Brain microvascular endothelial cell (primary cell): ENCODE data around the gene RBM19.

Experiments
- DNase-seq: peaks from one replicate; pipeline ENCODE4 v3.0.0-alpha.2; 2020
- H3K27ac ChIP-seq: fragments of 250-450 bp; sonication (Bioruptor Pico); 2 replicates; pipeline ENCODE4 v1.5.1; 2020; ENCODE audit warnings: mild to moderate bottlenecking, moderate library complexity
- H3K27me3 ChIP-seq: fragments of 250-450 bp; sonication (Bioruptor Pico); replicated peaks from 2 replicates; pipeline ENCODE4 v1.5.1; 2020; ENCODE audit warnings: mild to moderate bottlenecking
- H3K36me3 ChIP-seq: fragments of 250-450 bp; sonication (Bioruptor Pico); replicated peaks from 2 replicates; pipeline ENCODE4 v1.5.1; 2020; ENCODE audit warnings: mild to moderate bottlenecking
- H3K4me3 ChIP-seq: 2 replicates; pipeline ENCODE4 v1.5.1; 2011; ENCODE audit warnings: low read depth, mild to moderate bottlenecking, control low read depth, low read length, moderate library complexity
- CTCF ChIP-seq: IDR thresholded peaks from 2 replicates; pipeline ENCODE4 v1.5.1; 2011; ENCODE audit warnings: low read depth, mild to moderate bottlenecking, moderate library complexity, low read length, control low read depth, inconsistent platforms; ENCODE audit errors: missing control alignments
- in situ Hi-C: cut with HindIII; loops from 2 replicates; pipeline ENCODE4 v1.10.0; 2017; ENCODE audit warnings: low sequenced_read_pairs, low pct_ligation_motif_present

The RBM19 gene

GRCh38 chr12:113835896-113836295, 130.2 kb downstream of the RBM19 start:
- DNase-seq, result no peak
- Histone ChIP-seq H3K4me3 (no peak overlapping the region), H3K27me3 (no peaks in the 10 kb centered on the region), H3K36me3 (no peaks in the 10 kb centered on the region), H3K27ac (no peak overlapping the region)
- no peak for TF ChIP-seq CTCF
- in situ Hi-C loops, result no loop called here

DNA sequence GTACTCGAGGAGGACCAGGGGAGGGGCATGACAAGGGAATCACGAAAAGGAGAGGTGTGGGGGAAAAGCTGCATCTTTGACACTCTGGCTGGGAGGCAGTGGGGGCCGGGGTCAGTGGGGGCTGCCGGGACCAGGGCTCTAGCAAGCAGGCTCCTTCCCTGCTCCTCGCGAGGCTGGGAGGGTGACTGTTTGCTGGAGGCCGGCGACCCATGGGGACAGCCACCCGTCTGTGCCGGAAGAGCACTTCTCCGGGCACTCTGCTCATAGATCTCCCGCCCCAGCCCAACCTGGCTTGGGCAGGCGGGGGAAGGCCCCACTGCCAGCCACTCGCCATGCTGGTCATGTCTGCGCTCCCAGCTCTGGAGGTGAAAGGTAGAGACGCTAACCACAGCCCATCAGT, 130.7 kb downstream of the RBM19 start:
- Histone ChIP-seq H3K27me3 (no peaks in the 10 kb centered on the region), H3K36me3 (no peaks in the 10 kb centered on the region), H3K4me3 (no peak overlapping the region), H3K27ac (no peak overlapping the region)
- DNase-seq, result no peak
- TF ChIP-seq CTCF, result no peak
- in situ Hi-C loops, result no loop called here

DNA sequence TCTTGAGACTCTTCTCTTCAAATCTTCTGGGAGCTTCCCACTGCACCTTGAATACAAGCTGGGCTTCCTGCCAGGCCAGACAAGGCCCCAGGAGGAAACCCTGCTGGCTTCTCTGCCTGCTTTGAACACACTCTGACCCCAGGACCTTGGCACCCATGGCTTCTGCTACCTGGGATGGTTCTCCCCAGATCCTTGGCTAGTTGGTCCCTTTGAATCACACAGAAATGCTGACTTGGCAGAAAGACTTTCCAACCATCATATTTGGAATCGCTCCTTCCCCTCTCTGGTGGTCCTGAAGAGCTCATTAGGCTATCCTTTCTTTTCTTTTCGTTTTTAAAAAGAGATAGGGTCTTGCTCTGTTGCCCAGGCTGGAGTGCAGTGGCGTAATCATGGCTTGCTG, 132.7 kb downstream of the RBM19 start:
- in situ Hi-C loops, result no loop called here
- Histone ChIP-seq H3K27ac (no peak overlapping the region), H3K27me3 (no peaks in the 10 kb centered on the region), H3K4me3 (no peak overlapping the region), H3K36me3 (no peaks in the 10 kb centered on the region)
- no peak for DNase-seq
- no peak for TF ChIP-seq CTCF

- Histone ChIP-seq H3K27ac (peak overlapping the region; percentile 19), H3K36me3 (no peaks in the 10 kb centered on the region), H3K4me3 (no peak overlapping the region), H3K27me3 (no peaks in the 10 kb centered on the region)
- TF ChIP-seq CTCF, result no peak
- in situ Hi-C loops, result no loop called here
- DNase-seq, result no peak
Measured at GRCh38 chr12:113831476-113831875, 134.6 kb downstream of the RBM19 start.

DNA sequence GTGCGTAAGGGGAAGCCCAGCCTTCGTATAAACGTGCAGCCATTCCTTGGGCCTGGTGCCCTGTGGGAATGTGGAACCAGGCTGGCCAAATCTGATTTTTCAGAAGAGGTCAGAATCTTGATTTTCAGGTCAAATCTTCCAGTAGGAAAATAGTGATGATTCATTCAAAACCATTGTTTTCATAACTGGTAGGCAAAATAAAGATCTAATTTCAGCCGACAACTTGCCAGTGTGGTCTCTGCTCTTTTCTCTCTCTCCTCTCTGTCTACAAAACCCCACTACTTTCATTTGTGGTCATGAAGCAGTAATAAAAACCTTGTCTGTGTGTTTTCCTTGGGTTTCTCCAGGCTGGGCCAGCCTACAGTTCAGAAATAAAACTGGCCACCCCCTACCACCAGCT, 135.1 kb downstream of the RBM19 start:
- Histone ChIP-seq H3K4me3 (no peak overlapping the region), H3K36me3 (no peaks in the 10 kb centered on the region), H3K27me3 (no peaks in the 10 kb centered on the region), H3K27ac (peak overlapping the region; percentile 19)
- no peak for TF ChIP-seq CTCF
- in situ Hi-C loops, result no loop called here
- peak; percentile 34 for DNase-seq

DNA sequence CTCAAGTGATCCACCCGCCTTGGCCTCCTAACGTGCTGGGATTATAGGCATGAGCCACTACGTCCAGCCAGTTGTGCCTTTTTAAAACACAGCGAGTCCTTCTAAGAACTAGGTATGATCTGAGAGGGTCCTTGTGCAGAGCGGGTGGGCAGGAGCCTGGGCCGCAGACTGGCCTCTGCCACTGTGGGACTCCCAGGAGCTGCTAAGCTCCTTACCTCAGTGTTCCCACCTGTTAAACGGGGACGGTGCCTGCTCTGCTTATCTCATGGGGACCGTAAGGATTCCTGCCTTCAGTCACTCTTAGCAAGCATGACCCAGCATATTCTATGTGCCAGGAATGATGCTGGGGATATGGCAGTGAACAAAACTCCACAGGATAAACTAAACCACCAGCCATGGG, 136.9 kb downstream of the RBM19 start:
- no peak for TF ChIP-seq CTCF
- no peak for DNase-seq
- Histone ChIP-seq H3K36me3 (no peaks in the 10 kb centered on the region), H3K4me3 (no peak overlapping the region), H3K27ac (no peak overlapping the region), H3K27me3 (no peaks in the 10 kb centered on the region)
- in situ Hi-C loops, result no loop called here
